ENCODE results near the gene KDM4C. TPM values are rescaled to one million over a fixed set of nuclear protein-coding genes. Genes with fewer than 3 reads are reported as not detected.

KDM4C gene
- total RNA-seq, 2 experiments from 2014 or later, result 60.1 to 61.3 TPM

- peaks cover 53% of the 10 kb centered on the region for H3K36me3 Mint-ChIP-seq (ENCODE audit: low read depth)
- H3K27me3 ChIP-seq (ENCODE audit: control insufficient read depth in 1 of 2, insufficient read depth in 2 of 2, low read length in 2 of 2), result no peaks in the 10 kb centered on the region
- H3K4me3 ChIP-seq (ENCODE audit: low read length), result no peak overlapping the region
- peaks cover 3% of the 10 kb centered on the region for H3K9me3 Mint-ChIP-seq
- ChIA-PET CTCF (no interaction called here), POLR2A (no interaction called here)
- H3K27ac ChIP-seq (ENCODE audit: low read depth in 1 of 2, low read length in 2 of 2), result no peak overlapping the region
- ATAC-seq (ENCODE audit: poor library complexity), result no peak
- H3K36me3 ChIP-seq (ENCODE audit: insufficient read depth, low read length), result no peaks in the 10 kb centered on the region
- TF ChIP-seq, protein P1, sequence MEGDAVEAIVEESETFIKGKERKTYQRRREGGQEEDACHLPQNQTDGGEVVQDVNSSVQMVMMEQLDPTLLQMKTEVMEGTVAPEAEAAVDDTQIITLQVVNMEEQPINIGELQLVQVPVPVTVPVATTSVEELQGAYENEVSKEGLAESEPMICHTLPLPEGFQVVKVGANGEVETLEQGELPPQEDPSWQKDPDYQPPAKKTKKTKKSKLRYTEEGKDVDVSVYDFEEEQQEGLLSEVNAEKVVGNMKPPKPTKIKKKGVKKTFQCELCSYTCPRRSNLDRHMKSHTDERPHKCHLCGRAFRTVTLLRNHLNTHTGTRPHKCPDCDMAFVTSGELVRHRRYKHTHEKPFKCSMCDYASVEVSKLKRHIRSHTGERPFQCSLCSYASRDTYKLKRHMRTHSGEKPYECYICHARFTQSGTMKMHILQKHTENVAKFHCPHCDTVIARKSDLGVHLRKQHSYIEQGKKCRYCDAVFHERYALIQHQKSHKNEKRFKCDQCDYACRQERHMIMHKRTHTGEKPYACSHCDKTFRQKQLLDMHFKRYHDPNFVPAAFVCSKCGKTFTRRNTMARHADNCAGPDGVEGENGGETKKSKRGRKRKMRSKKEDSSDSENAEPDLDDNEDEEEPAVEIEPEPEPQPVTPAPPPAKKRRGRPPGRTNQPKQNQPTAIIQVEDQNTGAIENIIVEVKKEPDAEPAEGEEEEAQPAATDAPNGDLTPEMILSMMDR (IDR thresholded peaks at IDR 0.05), result no peak
- no peak overlapping the region for H3K27ac Mint-ChIP-seq
- H3K9me3 ChIP-seq (ENCODE audit: control insufficient read depth in 1 of 2, insufficient read depth in 1 of 2, low read length in 2 of 2), result peaks cover 0 to 4% of the 10 kb centered on the region in 2 experiments
- no peak overlapping the region for H3K4me3 Mint-ChIP-seq
- intact Hi-C loops (cut with DNase I, micrococcal nuclease), result no loop called here
- no peaks in the 10 kb centered on the region for H3K27me3 Mint-ChIP-seq
- H3K4me1 ChIP-seq (ENCODE audit: insufficient read depth, low read length), result no peaks in the 10 kb centered on the region
- H3K4me1 Mint-ChIP-seq (ENCODE audit: low read depth), result peaks cover 47% of the 10 kb centered on the region
- no peak for DNase-seq
Measured at GRCh38 chr9:6876195-6876894, 118.6 kb downstream of the KDM4C start.

GRCh38 chr9:6877671-6878161 lies 119.9 kb downstream of the KDM4C start:
- H3K27ac Mint-ChIP-seq, result no peak overlapping the region
- POLR2A ChIA-PET, result interaction anchor here (0.7 kb wide), 1 partner anchor 15 kb away, joined by 3 read pairs; no protein-coding TSS in a partner anchor
- no peak overlapping the region for H3K4me3 Mint-ChIP-seq

GRCh38 chr9:6880626-6881025 lies 122.9 kb downstream of the KDM4C start:
- DNase-seq (no peak), ATAC-seq (ENCODE audit: poor library complexity) (no peak)
- intact Hi-C loops (cut with DNase I, micrococcal nuclease), result no loop called here
- Mint-ChIP-seq H3K36me3 (ENCODE audit: low read depth) (peaks cover 52% of the 10 kb centered on the region), H3K27me3 (no peaks in the 10 kb centered on the region), H3K9me3 (peaks cover 3% of the 10 kb centered on the region), H3K4me3 (no peak overlapping the region), H3K4me1 (ENCODE audit: low read depth) (peaks cover 33% of the 10 kb centered on the region), H3K27ac (no peak overlapping the region)
- Histone ChIP-seq H3K4me1 (ENCODE audit: insufficient read depth, low read length) (no peaks in the 10 kb centered on the region), H3K9me3 (ENCODE audit: control insufficient read depth in 1 of 2, insufficient read depth in 1 of 2, low read length in 2 of 2) (peaks cover 0 to 4% of the 10 kb centered on the region in 2 experiments), H3K27ac (ENCODE audit: low read depth in 1 of 2, low read length in 2 of 2) (no peak overlapping the region), H3K27me3 (ENCODE audit: control insufficient read depth in 1 of 2, insufficient read depth in 2 of 2, low read length in 2 of 2) (no peaks in the 10 kb centered on the region), H3K36me3 (ENCODE audit: insufficient read depth, low read length) (no peaks in the 10 kb centered on the region), H3K4me3 (ENCODE audit: low read length) (no peak overlapping the region)
- TF ChIP-seq, protein P1 (IDR thresholded peaks at IDR 0.05), result no peak
- POLR2A ChIA-PET, result no interaction called here
- CTCF ChIA-PET, result no interaction called here

More at GRCh38 chr9:6877671-6878161, 119.9 kb downstream of the KDM4C start:
- no peak overlapping the region for H3K27ac ChIP-seq (ENCODE audit: low read depth in 1 of 2, low read length in 2 of 2)
- TF ChIP-seq, protein P1 (IDR thresholded peaks at IDR 0.05), result no peak
- no peak for ATAC-seq (ENCODE audit: poor library complexity)
- H3K4me1 Mint-ChIP-seq (ENCODE audit: low read depth), result peaks cover 35% of the 10 kb centered on the region
- no peaks in the 10 kb centered on the region for H3K36me3 ChIP-seq (ENCODE audit: insufficient read depth, low read length)
- no peak for DNase-seq
- CTCF ChIA-PET, result no interaction called here
- peaks cover 0 to 4% of the 10 kb centered on the region in 2 experiments for H3K9me3 ChIP-seq (ENCODE audit: control insufficient read depth in 1 of 2, insufficient read depth in 1 of 2, low read length in 2 of 2)
- H3K27me3 Mint-ChIP-seq, result no peaks in the 10 kb centered on the region
- H3K27me3 ChIP-seq (ENCODE audit: control insufficient read depth in 1 of 2, insufficient read depth in 2 of 2, low read length in 2 of 2), result no peaks in the 10 kb centered on the region
- H3K36me3 Mint-ChIP-seq (ENCODE audit: low read depth), result peaks cover 50% of the 10 kb centered on the region
- no peak overlapping the region for H3K4me3 ChIP-seq (ENCODE audit: low read length)
- intact Hi-C loops (cut with DNase I, micrococcal nuclease), result no loop called here
- H3K9me3 Mint-ChIP-seq, result peaks cover 3% of the 10 kb centered on the region
- H3K4me1 ChIP-seq (ENCODE audit: insufficient read depth, low read length), result no peaks in the 10 kb centered on the region
